Stimulated activated CD4-positive, alpha-beta T cell treated with anti-CD3 and anti-CD28 coated beads, TNF-alpha, amount 100 ng/mL, for 4 hours (primary cell): Measurements from ENCODE around the gene SLC49A3.
"Not testable (repeated sequence)": the region's sequence is repeated elsewhere in the genome, so short reads cannot be mapped to it uniquely, and the experiment has no call there.

Experiments
- DNase-seq, 3 experiments: peaks; one replicate each; pipeline ENCODE4 v3.0.0-alpha.2; 2020; ENCODE audit warnings: low read depth in 3 of 3

The SLC49A3 gene

GRCh38 chr4:681736-682451 is 7.1 kb downstream of the SLC49A3 start:
- no peak for DNase-seq

DNA sequence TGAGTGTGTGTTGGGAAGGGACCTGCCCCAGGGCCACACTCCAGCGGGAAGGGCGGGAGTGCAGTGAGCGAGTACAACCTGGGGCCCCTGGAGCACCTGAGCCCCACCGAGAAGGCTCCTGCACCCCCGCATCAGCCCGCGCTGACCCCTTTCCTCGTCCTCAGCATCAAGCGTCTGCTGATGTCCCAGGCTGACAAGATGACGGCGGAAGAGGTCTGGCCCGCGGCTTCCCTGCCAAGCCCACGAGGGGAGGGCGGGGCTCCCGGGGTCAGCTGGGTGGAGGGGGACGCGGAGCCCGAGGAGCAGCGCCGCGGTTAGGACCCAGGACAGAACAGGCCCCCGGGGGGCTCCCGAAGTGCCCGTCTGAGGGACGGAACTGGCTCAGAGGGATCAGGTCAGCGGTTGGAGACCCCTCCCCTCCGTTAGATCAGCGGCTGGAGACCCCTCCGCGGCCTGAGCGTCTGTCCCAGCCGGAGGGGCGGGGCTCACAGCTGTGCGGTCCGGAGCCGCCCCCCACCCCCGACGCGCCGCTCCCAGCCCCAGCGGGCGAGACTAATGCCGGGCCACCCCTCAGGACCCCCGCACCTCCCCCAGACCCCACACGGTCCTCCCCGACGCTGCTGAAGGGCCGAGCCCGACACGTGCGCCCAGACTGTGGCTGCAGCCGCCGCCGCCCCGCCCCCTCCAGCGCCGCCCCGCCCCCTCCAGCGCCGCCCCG is 7.9 kb downstream of the SLC49A3 start:
- DNase-seq, result no peak

DNA sequence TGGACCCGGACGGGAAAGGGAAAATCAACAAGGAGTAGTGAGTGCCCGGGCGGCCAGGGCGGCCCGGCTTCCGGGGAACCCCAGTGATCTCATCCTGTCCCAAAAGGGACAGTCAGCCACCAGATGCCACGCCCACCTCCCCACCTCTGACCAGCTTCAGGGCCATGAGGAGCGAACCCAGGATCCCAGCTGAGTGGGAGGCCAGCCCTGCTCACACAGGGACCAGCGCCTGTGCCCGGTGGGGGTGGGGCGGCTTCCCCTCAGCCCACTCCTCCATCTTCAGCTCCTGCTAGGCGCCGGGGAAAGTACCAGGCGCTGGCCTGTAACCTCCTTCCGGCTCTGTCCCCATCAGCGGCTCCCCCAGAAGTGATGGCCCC is 8.4 kb downstream of the SLC49A3 start:
- DNase-seq, result no peak

DNA sequence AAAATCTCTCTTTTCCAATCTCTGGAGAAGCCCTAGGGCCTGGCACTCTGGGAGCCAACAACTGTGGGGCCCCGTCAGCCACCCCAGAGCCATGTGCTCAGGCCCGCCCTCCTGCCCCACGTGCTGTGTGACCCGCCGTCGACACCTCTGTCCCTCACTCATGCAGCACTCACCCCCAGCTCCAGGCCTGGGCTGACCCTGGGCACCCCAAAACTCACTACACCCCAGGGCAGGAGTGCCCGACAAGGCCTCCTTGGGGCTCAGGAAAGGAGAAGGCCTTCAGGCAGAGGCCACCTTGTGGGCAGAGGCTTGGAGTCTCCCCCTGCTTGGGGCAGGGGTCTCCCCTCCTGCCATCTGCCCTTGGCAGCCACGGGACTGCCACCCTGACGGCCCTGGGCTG is 8.9 kb downstream of the SLC49A3 start:
- DNase-seq, result no peak

GRCh38 chr4:679629-680028 is 9.3 kb downstream of the SLC49A3 start:
- DNase-seq, result no peak

GRCh38 chr4:679104-679481 is 9.9 kb downstream of the SLC49A3 start:
- DNase-seq, result no peak

DNA sequence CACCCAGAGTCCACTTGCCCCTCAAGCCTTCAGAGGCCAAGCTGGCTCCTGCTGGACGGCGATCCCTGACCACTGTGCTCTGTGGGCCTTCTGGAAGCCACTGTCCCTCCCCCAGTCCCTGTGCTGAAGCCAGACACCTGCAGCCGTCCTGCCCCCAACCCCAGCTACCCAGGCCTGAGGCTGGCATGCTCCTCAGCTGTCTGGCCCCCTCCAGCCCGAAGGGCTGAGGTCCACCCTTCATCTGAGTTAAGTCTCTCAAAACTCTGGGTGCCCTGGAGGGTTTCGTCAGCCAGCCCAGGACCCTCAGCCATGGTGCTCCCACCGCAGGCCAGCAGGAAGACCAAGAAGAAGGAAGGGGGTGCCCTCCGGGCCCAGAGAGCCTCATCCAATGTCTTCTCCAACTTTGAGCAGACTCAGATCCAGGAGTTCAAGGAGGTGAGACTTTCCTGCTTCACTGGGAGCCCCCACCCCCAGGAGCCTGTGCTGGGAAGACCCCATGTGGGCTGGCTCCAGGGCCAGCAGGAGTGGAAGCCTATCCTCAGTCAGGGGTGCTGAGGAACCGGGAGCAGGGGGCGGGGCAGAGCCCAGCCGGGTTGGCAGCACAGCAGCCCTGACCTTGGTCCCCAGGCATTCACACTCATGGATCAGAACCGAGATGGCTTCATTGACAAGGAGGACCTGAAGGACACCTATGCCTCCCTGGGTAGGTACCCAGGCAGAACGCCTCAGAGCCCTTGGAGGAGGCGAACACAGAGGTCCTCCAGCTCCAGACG is 10.4 kb downstream of the SLC49A3 start:
- DNase-seq, result no peak

DNA sequence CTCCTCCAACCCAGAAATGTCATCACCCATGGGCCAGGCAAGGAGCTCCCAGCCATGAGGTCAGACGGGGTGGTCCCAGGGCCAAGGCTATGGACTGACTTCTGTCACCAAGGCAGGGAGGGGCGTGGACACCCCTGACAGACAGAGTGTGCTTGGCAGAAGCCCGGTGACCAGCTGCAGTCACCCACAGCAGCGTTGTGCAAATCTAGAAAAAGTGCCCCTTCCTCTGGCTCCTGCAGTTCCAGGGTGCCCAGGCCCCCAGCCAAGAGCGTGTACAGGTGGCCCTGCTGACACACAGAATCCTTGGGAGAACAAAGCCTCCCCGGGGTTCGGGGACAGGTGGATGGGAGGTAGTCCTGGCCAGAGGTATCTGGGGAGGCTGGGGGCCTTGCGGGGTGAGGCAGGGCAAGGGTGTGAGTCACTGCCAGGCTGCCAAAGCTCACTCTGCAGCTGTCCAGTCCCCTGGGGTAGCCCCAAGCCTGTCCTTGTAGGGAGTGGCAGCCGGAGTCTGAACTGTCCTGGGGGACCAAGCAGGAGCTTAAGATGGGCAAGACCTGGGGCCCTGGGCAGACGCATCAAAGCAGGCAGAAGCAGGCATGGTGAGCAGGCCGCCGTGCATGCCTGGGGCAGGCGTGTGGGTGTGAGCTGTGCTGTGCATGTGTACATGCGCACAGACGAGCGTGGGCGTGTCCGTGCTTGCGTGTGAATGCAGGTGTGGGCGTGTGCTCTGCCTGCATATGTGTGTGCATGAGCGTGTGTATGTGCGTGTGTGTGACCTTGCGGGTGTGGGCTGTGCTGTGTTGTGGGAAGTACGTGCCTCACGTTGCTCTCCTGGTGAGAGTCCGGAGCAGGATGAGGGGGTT is 11.3 kb downstream of the SLC49A3 start:
- DNase-seq, result no peak

DNA sequence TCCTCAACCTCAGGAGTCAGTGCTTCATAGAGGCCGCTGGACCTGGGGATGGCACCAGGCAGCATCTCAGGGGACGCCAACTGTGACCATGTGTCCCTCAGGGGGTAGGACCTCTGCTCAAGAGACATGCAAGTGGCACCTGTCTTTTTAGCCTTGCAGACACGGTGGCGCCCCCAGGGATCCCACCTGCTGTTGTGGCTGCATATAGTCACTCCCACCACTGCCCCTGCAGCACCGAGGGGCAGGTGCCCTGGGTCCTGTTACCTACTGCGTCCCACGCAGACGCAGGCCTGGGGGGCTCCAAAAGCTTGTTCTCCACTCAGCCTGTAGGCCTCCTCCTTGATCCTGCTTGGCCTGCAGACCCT is 12.1 kb downstream of the SLC49A3 start:
- DNase-seq, result no peak

GRCh38 chr4:675980-676870 is 12.7 kb downstream of the SLC49A3 start:
- no peak for DNase-seq

- DNase-seq, result no peak
Observed at GRCh38 chr4:675036-675882, 13.7 kb downstream of the SLC49A3 start.

- peak; percentile 94 to 97 (median 96) for DNase-seq
Observed at GRCh38 chr4:674172-675035, 14.5 kb downstream of the SLC49A3 start, which contains the start of the genes ATP5ME and MYL5. Gene ATP5ME, minus strand, starts transcription at chr4:674276. Its CDS starts 29 bp downstream, at chr4:674247. Gene MYL5, plus strand, starts transcription at chr4:674542. Its CDS starts 3,485 bp downstream, at chr4:678027.

GRCh38 chr4:673349-674091 is 15.4 kb downstream of the SLC49A3 start:
- DNase-seq, result no peak

DNA sequence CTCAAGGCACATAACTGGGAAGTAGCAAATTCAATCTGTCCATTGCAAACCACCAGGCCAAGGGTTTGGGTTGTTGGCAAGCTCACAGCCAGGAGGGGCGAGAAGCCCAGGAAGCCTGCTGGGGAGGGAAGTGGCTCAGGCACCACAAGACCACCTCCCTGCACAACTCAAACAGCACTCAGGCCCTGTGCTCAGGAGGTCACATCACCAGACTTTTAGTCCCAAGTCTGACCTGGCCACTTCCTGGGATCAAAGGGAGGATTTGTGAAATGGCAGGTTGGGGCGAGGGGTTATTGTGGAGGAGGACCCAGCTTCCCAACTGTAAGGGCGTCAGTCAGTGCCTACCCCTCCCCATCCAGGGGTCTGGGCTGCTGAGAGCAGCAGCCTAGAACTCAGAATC is 17.2 kb downstream of the SLC49A3 start:
- no peak for DNase-seq

- not testable (repeated sequence) for DNase-seq
Observed at GRCh38 chr4:669806-670559, 19.0 kb downstream of the SLC49A3 start.

DNA sequence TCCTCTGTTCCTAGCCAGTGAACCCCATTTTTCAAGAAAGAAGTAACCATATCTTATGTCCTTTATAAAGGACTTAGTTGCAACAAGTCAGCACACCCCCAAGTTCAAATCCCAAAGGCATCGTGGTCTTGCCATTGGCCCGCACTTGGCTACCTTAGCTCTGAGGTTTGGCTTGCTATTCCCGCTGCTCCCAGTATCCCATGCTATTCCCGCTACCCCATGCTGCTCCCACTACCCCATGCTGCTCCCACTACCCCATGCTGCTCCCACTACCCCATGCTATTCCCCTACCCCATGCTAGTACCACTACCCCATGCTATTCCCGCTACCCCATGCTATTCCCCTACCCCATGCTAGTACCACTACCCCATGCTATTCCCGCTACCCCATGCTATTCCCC is 20.7 kb downstream of the SLC49A3 start:
- not testable (repeated sequence) for DNase-seq

DNA sequence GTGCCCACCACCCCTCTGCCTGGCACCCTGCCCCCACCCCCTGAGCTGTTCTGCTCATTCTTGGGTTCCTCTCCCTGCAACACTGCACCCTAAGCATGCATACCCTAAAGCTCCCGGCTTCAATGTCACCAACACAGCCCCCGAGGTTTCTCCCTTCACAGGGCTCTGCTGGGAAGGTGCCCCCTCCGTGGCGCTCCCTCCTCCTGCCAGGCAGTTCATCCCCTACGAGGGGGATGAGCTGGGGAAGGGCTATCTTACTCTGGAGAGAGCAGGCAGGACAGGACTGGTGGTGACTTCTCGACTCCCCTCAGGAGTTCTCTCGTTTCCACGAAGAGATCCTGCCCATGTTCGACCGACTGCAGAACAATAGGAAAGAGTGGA is 21.4 kb downstream of the SLC49A3 start:
- DNase-seq, result no peak
